ENCODE measurements around the gene ZEB2.

Gene ZEB2

GRCh38 chr2:144519934-144520731 lies at the start of gene ZEB2:
Gene ZEB2 (minus strand): TSS chr2:144520119. CDS start chr2:144517350, 2,769 bp downstream.
- DNase-seq (ENCODE audit: low spot score) = peak; percentile 50

GRCh38 chr2:144567745-144568144 lies 47.8 kb upstream of the ZEB2 start:
- DNase-seq (ENCODE audit: low spot score) = no peak

- DNase-seq (ENCODE audit: low spot score) = no peak
Observed at GRCh38 chr2:144566448-144566847, 46.5 kb upstream of the ZEB2 start.

GRCh38 chr2:144560251-144560650 lies 40.3 kb upstream of the ZEB2 start:
- no peak for DNase-seq (ENCODE audit: low spot score)

GRCh38 chr2:144559681-144560080 lies 39.8 kb upstream of the ZEB2 start:
- no peak for DNase-seq (ENCODE audit: low spot score)

- no peak for DNase-seq (ENCODE audit: low spot score)
Observed at GRCh38 chr2:144559242-144559641, 39.3 kb upstream of the ZEB2 start.

DNA sequence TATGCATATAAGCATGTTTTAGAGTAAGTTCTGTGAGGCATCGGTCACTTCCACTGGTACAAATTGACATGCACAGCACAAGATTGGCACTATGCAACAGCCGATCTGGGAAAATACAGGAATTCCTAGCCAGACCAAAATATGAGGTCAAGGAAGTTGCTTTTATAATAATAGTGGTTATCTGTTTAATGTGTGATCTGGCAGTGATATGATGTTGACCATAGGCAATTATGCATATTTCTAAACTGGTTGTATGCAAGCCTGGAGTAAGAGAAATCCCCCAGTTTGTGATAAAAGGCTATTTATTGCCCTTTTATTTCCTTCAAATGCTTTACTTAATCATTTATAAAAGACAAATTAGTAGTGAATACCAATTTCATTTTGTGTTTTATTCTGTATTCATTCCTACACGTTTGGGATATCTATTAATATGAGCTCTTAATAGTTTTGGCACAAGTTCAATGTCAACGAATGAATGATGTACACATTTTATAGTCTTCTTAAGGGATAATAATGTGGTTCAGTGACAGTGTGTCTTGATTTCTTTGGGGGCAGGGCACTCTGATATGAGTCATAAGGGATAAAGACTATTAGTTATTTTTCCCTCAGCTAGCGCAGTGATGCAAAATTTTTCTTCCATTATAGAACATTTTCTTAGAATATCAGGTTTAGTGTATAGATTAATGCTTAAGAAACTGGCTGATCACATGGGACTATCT lies 34.7 kb upstream of the ZEB2 start:
- no peak for DNase-seq (ENCODE audit: low spot score)

GRCh38 chr2:144553379-144553778 lies 33.5 kb upstream of the ZEB2 start:
- DNase-seq (ENCODE audit: low spot score) = peak; percentile 59

- DNase-seq (ENCODE audit: low spot score) = no peak
Observed at GRCh38 chr2:144552821-144553220, 32.9 kb upstream of the ZEB2 start.

GRCh38 chr2:144550911-144551310 lies 31.0 kb upstream of the ZEB2 start:
- no peak for DNase-seq (ENCODE audit: low spot score)

GRCh38 chr2:144550084-144550483 lies 30.2 kb upstream of the ZEB2 start:
- no peak for DNase-seq (ENCODE audit: low spot score)

DNA sequence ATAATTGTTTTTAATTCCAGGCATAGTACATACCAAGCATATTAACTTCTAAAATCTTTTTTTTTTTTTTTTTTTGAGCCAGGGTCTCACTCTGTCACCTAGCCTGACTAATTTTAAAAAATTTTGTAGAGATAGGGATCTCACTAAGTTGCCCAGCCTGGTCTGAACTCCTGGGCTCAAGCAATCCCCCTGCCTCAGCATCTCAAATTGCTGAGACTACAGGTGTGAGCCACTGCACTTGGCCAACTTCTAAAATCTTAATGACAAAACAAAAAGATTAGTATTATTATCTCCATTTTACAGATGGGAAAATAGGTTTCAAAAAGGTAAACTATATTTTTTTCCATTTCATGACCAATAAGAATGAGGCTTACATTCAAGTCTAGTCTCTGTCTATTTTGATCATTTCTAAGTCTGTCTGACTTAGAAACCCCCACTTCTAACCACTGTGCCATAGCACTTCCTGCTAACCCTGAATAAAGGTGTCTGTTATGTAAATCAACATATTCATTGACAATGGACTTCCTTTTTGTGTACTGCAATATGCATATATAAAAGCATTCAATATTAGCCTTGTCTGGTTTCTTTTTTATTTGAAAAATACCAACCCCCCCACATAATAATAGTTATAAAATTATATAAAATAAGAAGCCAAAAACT lies 28.7 kb upstream of the ZEB2 start:
- DNase-seq (ENCODE audit: low spot score) = peak; percentile 12

GRCh38 chr2:144548088-144548487 lies 28.2 kb upstream of the ZEB2 start:
- DNase-seq (ENCODE audit: low spot score) = no peak

- no peak for DNase-seq (ENCODE audit: low spot score)
Observed at GRCh38 chr2:144547494-144547893, 27.6 kb upstream of the ZEB2 start.

GRCh38 chr2:144546933-144547332 lies 27.0 kb upstream of the ZEB2 start:
- DNase-seq (ENCODE audit: low spot score) = no peak

- DNase-seq (ENCODE audit: low spot score) = no peak
Observed at GRCh38 chr2:144545787-144546186, 25.9 kb upstream of the ZEB2 start.

DNA sequence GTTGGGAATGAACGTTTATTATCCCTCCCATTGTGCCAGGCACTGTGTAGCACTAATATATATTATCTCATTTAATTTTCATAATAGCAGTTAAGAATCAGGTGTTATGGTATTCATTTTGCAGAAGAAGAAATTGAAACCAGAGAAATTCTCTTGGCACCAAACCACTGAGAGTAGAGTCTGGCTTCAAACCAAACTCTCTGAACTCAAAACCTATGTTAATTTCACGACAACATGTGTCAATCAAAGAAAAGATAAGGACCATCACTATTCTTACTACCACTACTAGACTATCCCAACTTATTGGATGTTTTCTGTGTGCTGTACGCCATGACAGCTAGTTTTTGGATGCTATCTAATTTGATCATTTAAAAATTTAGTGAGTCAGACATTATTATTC lies 24.1 kb upstream of the ZEB2 start:
- no peak for DNase-seq (ENCODE audit: low spot score)

DNA sequence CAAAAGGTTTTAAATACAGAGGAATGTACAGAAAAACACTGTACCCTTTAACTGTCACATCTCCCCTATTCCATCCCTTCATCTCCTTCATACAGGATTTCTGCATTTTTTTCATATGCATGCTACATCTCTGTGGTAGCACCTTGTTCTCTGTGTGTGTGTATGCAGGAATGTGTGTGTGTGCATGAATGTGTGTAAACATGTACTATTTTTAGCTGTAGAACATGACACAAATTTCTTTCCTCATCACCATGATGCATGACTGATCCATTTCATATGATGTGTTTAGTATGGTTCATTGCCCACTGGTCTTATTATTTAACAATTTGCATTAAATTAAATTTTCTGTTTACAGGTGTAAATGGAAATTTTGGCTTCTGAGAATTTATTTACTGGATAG lies 21.5 kb upstream of the ZEB2 start:
- no peak for DNase-seq (ENCODE audit: low spot score)

DNA sequence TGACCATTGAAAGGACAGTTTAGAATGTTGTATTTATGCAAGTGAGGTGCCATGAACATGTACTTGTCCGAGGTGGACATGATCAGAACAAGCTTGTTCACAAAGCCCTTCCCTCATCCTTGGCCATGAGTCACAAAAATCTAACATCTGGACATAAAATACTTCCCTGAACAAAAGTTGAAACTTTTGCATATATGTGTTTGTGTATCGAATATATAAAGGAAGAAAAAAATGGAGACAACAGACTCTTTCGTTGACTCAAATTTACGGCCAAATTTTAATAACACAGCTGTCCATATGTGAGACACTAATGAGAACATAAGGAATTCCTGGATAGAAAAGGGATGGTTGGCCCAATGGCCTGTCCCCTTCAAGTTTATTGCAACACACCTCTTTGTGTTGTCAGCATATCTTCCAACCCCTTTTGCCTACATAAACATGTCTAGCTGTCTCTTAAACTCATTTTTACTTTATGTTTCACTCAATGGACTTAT lies 19.4 kb upstream of the ZEB2 start:
- no peak for DNase-seq (ENCODE audit: low spot score)

DNA sequence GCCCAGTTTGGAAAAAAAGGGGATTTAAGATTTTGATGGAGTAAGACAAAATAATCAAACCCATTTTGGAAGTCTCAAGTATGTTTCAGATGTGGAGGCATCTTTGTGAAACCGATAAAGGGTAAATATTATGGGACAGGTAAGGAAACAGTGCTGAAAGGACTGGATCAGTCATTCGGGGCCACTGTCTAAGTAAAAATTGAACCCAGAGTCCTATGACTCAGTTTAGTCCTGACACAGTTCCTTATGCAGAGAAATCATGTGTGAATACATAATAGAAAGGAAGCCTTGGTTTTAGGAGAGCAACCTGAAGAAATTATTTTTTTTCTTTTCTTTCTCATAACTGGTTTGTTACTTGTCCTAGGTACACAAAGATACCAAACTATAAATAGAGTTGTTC lies 15.4 kb upstream of the ZEB2 start:
- DNase-seq (ENCODE audit: low spot score) = no peak

DNA sequence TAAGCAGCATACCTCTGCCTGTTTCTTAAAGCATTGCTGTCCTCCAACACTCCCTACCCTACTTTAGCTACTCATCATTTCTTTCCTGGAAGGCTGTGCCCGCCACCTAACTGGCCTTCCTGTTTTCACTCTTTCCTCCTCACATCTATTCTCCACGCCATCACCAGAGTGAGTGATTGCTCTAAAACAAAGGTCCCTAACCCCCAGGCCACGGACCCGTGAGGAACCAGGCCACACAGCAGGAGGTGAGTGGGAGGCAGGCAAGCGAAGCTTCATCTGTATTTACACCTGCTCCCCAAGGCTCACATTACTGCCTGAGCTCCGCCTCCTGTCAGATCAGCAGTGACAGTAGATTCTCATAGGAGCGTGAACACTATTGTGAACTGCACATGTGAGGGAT lies 13.3 kb upstream of the ZEB2 start:
- DNase-seq (ENCODE audit: low spot score) = no peak

DNA sequence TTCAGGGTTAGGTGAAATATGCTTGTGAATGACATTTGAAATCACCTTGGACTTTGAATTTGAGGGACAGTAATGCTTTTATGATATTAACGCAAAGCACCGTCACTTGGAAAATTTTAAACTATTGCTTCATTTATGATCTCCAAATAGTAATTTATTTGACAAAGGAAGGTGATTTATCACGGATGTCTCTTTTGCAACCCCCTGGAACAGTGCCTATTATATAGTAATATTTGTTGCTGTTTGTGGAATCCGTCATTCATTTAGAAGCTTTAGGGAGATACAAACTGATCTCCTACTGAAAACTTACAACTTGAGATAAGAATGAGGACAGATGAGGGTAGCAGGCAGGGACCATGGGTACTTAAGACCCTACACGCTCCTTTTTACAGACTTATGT lies 10.7 kb upstream of the ZEB2 start:
- DNase-seq (ENCODE audit: low spot score) = no peak

DNA sequence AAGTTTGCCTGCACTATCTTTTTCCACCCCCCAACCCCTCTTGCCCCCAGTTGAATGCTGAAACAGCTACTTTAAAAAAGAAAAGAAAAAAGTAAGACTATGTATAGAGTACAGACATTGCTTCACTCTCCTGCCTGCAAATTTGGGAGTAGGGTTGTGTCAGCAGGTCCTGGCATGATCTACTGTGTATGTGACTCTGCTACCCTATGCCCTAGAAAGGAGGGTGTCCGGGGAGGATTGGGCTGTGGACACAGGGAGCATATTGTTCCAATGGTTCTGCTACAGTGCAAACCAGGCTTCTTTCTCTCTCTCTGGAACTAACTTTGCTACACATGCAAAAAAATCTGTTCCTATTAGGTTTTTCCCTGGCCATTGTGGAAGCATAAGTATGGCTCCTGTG lies 9.9 kb upstream of the ZEB2 start:
- DNase-seq (ENCODE audit: low spot score) = no peak

Data from activated CD4-positive, alpha-beta T cell treated with anti-CD3 and anti-CD28 coated beads, Interleukin-2, Interleukin-4, amounts not matched to agents 100 ng/mL and 50 ng/mL, durations not matched to agents 16 hours and 8 hours (primary cell).